Activated CD4-positive, alpha-beta T cell treated with anti-CD3 and anti-CD28 coated beads, Interleukin-2, amount 10 ng/mL, durations not matched to agents 24 days and 14 days (primary cell): Measurements from ENCODE around the gene HLA-DQB2. TPM values are rescaled to one million over a fixed set of nuclear protein-coding genes. Genes with fewer than 3 reads are reported as not detected.

Experiments
- DNase-seq: peaks from one replicate; pipeline ENCODE4 v3.0.0; 2022
- H3K27ac Mint-ChIP-seq: one replicate; pipeline ENCODE4 v1.8.0; 2022; ENCODE audit warnings: mild to moderate bottlenecking, mixed read lengths
- H3K27me3 Mint-ChIP-seq: one replicate; pipeline ENCODE4 v1.8.0; 2022; ENCODE audit warnings: mixed read lengths
- H3K36me3 Mint-ChIP-seq: one replicate; pipeline ENCODE4 v1.8.0; 2022; ENCODE audit warnings: low read depth, mild to moderate bottlenecking, mixed read lengths
- H3K4me1 Mint-ChIP-seq: one replicate; pipeline ENCODE4 v1.8.0; 2021; ENCODE audit warnings: mixed read lengths
- H3K4me3 Mint-ChIP-seq: one replicate; pipeline ENCODE4 v1.8.0; 2022; ENCODE audit warnings: mild to moderate bottlenecking, moderate library complexity, mixed read lengths
- H3K9me3 Mint-ChIP-seq: one replicate; pipeline ENCODE4 v1.8.0; 2021; ENCODE audit warnings: mixed read lengths
- intact Hi-C: fragments of 100-400 bp; cut with micrococcal nuclease; formaldehyde crosslinking; loops from one replicate; pipeline ENCODE4 v1.15.1; 2023
- total RNA-seq: library from RNA; stranded (reverse); gene quantifications from 2 replicates; pipeline ENCODE4 v1.2.3, GENCODE V29; 2022

Gene HLA-DQB2
- total RNA-seq, 1 donor from 2014 or later, result 0.72 TPM

DNA sequence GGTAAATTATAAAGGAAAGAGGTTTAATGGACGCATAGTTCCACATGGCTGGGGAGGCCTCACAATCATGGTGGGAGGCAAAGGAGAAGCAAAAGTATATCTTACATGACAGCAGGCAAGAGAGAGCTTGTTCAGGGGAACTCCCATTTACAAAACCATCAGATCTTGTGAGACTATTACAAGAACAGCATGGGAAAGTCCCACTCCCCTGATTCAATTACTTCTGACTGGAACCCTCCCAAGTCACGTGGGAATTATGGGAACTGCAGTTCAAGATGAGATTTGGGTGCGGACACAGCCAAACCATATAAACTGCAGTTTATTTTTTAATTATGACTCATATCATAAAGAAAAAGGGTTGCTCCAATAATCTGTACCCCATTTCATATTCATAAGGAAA is 44.5 kb downstream of the HLA-DQB2 start:
- DNase-seq, result no peak
- peaks cover 2% of the 10 kb centered on the region for H3K4me1 Mint-ChIP-seq
- no peak overlapping the region for H3K4me3 Mint-ChIP-seq
- H3K9me3 Mint-ChIP-seq, result no peaks in the 10 kb centered on the region
- intact Hi-C loops, result no loop called here
- peaks cover 39% of the 10 kb centered on the region for H3K27me3 Mint-ChIP-seq
- no peak overlapping the region for H3K27ac Mint-ChIP-seq
- no peaks in the 10 kb centered on the region for H3K36me3 Mint-ChIP-seq

DNA sequence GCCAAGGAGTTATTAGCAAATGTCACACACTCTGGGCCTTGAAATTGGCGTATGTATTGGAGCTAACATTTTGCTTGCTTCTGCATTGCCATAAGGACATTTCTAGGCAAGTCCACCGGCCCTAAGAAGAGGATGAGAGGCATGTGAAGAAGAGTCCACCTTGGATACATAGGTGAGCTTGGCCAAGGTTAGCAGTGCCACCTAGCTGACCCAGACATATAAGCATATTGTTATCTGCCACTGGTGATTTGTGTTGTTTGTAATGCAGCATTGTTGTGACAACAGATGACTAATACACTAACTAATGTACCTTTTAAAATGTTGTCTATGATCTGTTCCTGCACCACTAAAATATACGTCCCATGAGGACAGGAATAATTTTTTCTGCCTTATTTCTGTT is 46.9 kb downstream of the HLA-DQB2 start:
- Mint-ChIP-seq H3K4me1 (peaks cover 2% of the 10 kb centered on the region), H3K27ac (no peak overlapping the region), H3K27me3 (peaks cover 30% of the 10 kb centered on the region), H3K36me3 (no peaks in the 10 kb centered on the region), H3K9me3 (no peaks in the 10 kb centered on the region), H3K4me3 (no peak overlapping the region)
- DNase-seq, result no peak
- intact Hi-C loops, result no loop called here

DNA sequence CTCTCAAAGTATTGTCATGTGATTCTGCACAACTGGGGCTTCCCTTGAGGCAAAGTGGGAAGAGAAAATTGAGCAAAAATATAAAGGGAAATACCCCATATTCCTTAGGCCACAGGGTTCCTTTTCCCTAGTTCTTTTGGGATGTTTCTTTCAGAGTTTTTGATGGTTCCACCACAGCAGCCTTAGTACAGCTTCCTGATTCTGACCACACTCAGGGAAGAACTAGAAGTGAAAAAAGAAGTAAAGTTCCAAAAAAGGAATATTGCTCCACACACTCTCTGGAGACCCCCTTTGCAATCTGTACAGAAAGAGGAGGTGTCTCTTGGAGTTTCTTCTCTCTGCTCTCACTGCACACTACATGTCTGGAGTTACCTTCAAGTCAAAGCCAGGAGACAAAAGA is 50.1 kb downstream of the HLA-DQB2 start:
- intact Hi-C loops, result no loop called here
- DNase-seq, result no peak
- Mint-ChIP-seq H3K9me3 (no peaks in the 10 kb centered on the region), H3K36me3 (no peaks in the 10 kb centered on the region), H3K27me3 (peaks cover 13% of the 10 kb centered on the region), H3K27ac (no peak overlapping the region), H3K4me3 (no peak overlapping the region), H3K4me1 (no peaks in the 10 kb centered on the region)

DNA sequence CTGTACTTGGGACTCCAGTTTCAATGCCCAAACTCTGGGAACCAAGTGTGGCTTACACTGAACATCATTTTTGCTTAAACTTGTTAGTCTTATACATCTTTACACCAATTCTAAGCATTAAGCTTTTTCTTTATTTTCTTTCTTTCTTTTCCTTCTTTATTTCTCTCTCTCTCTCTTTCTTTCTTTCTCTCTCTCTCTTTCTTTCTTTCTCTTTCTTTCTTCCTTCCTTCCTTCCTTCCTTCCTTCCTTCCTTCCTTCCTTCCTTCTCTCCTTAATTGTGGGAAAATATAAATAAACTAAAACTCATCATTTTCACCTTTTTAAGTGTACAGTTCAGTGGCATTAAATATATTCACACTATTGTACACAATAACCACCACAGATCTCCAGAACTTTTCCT is 53.7 kb downstream of the HLA-DQB2 start:
- intact Hi-C loops, result no loop called here
- DNase-seq, result no peak
- Mint-ChIP-seq H3K27me3 (peaks cover 19% of the 10 kb centered on the region), H3K4me1 (no peaks in the 10 kb centered on the region), H3K9me3 (no peaks in the 10 kb centered on the region), H3K36me3 (no peaks in the 10 kb centered on the region), H3K4me3 (no peak overlapping the region), H3K27ac (no peak overlapping the region)

Other genes starting within 250 kb of the HLA-DQB2 start
- 5.1 and 6.0 TPM in 2 replicates for gene HLA-DRB5, start 233.2 kb downstream of the HLA-DQB2 start, total RNA-seq
- gene HLA-DRB1, start 173.7 kb downstream of the HLA-DQB2 start, total RNA-seq, result 14.2 and 15.0 TPM in 2 replicates
- 3.6 and 4.0 TPM in 2 replicates for gene HLA-DQA1, start 126.1 kb downstream of the HLA-DQB2 start, total RNA-seq
- gene HLA-DQB1, start 96.9 kb downstream of the HLA-DQB2 start, total RNA-seq, result 1.5 and 1.6 TPM in 2 replicates
- gene HLA-DQA2, start 22.1 kb downstream of the HLA-DQB2 start, total RNA-seq, result 0.45 and 0.65 TPM in 2 replicates
- gene HLA-DOB, start 53.5 kb upstream of the HLA-DQB2 start, total RNA-seq, result 2.8 and 4.2 TPM in 2 replicates
- 152 and 163 TPM in 2 replicates for gene TAP2, start 75.2 kb upstream of the HLA-DQB2 start, total RNA-seq
- 342 and 353 TPM in 2 replicates for gene PSMB8, start 80.5 kb upstream of the HLA-DQB2 start, total RNA-seq
- 275 and 283 TPM in 2 replicates for gene TAP1, start 90.2 kb upstream of the HLA-DQB2 start, total RNA-seq
- gene PSMB9, start 90.7 kb upstream of the HLA-DQB2 start, total RNA-seq, result 249 and 257 TPM in 2 replicates
- gene HLA-DMB, start 177.5 kb upstream of the HLA-DQB2 start, total RNA-seq, result 0.75 and 0.80 TPM in 2 replicates
- 8.1 and 8.7 TPM in 2 replicates for gene HLA-DMA, start 189.6 kb upstream of the HLA-DQB2 start, total RNA-seq
- 320 TPM in 2 replicates for gene BRD2, start 205.1 kb upstream of the HLA-DQB2 start, total RNA-seq
- gene HLA-DOA, start 246.1 kb upstream of the HLA-DQB2 start, total RNA-seq, result 0.21 and 0.38 TPM in 2 replicates